ENCODE results near the gene GASK1B. TPM values are rescaled to one million over a fixed set of nuclear protein-coding genes. Genes with fewer than 3 reads are reported as not detected.

Gene GASK1B
- total RNA-seq, 2 donors from 2014 or later, result 20.2 to 27.3 TPM

DNA sequence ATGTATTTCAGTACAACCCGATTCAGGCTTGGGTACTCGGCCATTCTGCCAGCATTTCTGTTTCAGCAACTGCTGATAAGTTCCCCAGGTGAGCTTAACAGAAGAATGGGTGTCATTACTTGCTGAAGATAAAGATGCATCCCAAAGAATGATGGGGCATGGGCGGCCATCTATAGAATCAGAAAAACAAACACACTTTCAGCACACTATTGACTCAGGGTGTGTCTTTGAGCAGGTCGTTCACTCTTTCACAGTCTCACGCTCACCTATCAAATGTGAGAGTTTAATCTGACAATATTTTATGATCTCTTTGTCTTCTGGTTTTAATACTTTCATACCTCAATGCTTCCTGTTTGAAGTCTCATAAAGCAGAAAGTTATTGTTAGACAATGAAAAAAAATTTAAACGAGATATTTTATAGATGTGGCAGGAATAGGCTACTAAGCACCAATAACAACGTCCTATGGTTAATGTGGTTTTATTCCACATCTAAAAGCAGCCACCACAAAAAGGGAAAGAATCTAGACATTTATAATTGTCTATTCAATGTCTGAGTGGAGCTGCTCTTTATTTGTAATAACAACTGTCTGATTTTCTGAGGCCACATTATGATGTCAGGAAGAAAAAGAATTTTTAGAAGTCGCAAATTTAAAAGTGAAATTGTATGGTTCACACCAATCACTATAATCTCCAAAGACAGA lies 17.0 kb downstream of the GASK1B start:
- no peak overlapping the region for H3K27ac ChIP-seq
- H3K4me1 ChIP-seq (replicated peaks), result no peaks in the 10 kb centered on the region
- WGBS, result 34% methylated on average over 8 of the region's 8 CpGs
- DNase-seq (ENCODE audit: low spot score), result no peak
- no peaks in the 10 kb centered on the region for H3K27me3 ChIP-seq (replicated peaks; ENCODE audit: insufficient read depth)
- H3K4me3 ChIP-seq, result no peak overlapping the region
- TF ChIP-seq POLR2AphosphoS5 (IDR thresholded peaks at IDR 0.05) (no peak), POLR2A (IDR thresholded peaks at IDR 0.05) (no peak)
- TF ChIP-seq, protein P1, sequence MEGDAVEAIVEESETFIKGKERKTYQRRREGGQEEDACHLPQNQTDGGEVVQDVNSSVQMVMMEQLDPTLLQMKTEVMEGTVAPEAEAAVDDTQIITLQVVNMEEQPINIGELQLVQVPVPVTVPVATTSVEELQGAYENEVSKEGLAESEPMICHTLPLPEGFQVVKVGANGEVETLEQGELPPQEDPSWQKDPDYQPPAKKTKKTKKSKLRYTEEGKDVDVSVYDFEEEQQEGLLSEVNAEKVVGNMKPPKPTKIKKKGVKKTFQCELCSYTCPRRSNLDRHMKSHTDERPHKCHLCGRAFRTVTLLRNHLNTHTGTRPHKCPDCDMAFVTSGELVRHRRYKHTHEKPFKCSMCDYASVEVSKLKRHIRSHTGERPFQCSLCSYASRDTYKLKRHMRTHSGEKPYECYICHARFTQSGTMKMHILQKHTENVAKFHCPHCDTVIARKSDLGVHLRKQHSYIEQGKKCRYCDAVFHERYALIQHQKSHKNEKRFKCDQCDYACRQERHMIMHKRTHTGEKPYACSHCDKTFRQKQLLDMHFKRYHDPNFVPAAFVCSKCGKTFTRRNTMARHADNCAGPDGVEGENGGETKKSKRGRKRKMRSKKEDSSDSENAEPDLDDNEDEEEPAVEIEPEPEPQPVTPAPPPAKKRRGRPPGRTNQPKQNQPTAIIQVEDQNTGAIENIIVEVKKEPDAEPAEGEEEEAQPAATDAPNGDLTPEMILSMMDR (IDR thresholded peaks at IDR 0.05), result no peak
- intact Hi-C loops (cut with DNase I), result no loop called here
- H3K36me3 ChIP-seq, result no peaks in the 10 kb centered on the region
- no peaks in the 10 kb centered on the region for H3K9me3 ChIP-seq

DNA sequence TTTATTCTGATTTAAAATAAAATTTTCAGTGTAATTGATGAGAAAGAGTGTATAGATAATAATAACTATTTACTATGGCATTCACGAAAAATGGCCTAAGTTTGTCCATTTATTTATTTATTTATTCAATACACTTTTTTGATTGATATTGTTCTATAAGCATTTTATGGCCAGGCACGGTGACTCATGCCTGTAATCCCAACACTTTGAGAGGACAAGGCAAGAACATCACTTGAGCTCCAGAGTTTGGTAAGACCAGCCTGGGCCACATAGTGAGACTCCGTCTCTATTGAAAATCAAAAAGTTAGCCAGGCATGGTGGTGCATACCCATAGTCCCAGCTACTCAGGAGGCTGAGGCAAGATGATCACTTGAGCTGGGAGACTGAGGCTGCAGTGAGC lies 25.7 kb downstream of the GASK1B start:
- intact Hi-C loops (cut with DNase I), result no loop called here
- Histone ChIP-seq H3K27ac (no peak overlapping the region), H3K9me3 (no peaks in the 10 kb centered on the region), H3K36me3 (no peaks in the 10 kb centered on the region), H3K4me3 (no peak overlapping the region), H3K27me3 (replicated peaks; ENCODE audit: insufficient read depth) (no peaks in the 10 kb centered on the region), H3K4me1 (replicated peaks) (no peaks in the 10 kb centered on the region)
- no peak for DNase-seq (ENCODE audit: low spot score)
- TF ChIP-seq POLR2A (IDR thresholded peaks at IDR 0.05) (no peak), POLR2AphosphoS5 (IDR thresholded peaks at IDR 0.05) (no peak)
- TF ChIP-seq, protein P1 (IDR thresholded peaks at IDR 0.05), result no peak
- WGBS, result 80% methylated on average over 3 of the region's 3 CpGs

DNA sequence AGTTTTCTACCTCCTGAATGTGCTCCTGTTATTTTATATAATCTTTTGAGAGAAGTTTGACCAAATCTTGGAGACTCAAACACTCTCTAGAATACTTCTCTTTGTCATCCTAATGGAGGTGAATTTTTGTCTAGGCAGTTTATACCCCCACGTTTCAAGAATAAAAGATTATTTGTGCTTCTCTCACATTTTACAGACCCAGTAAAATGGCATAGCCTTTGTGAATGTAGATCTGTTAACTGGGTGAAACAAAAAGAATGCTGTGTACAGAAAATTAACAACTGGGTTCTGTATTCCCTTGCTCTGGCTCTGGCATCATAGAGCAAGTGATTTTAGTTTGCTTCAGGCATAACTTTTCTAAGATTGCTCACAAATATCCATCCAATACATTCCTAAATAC lies 26.1 kb downstream of the GASK1B start:
- no peaks in the 10 kb centered on the region for H3K9me3 ChIP-seq
- intact Hi-C loops (cut with DNase I), result no loop called here
- no peaks in the 10 kb centered on the region for H3K36me3 ChIP-seq
- H3K27ac ChIP-seq, result no peak overlapping the region
- no peak for DNase-seq (ENCODE audit: low spot score)
- no peak overlapping the region for H3K4me3 ChIP-seq
- no peaks in the 10 kb centered on the region for H3K4me1 ChIP-seq (replicated peaks)
- no peaks in the 10 kb centered on the region for H3K27me3 ChIP-seq (replicated peaks; ENCODE audit: insufficient read depth)
- TF ChIP-seq, protein P1 (IDR thresholded peaks at IDR 0.05), result no peak
- TF ChIP-seq POLR2A (IDR thresholded peaks at IDR 0.05) (no peak), POLR2AphosphoS5 (IDR thresholded peaks at IDR 0.05) (no peak)
- 27% methylated on average over 1 of the region's 1 CpG for WGBS

DNA sequence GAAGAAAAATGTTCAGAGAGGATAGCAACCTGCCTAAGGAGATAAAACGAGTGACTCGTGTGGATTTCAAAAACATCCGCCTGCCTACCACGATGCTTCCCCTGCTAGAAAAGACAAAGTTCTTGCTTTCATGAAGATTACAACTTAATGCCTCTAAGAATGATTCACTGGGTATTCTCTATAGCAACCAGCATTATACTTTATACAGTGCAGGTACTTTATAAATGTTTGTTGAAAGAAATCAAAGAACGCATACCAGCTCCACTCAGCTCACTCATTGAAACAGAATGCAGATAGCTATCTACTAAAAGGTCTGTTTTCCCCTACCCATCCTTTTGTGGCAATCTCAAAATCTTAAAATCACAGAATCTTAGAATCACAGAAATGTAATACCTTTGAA lies 33.7 kb downstream of the GASK1B start:
- Histone ChIP-seq H3K27ac (no peak overlapping the region), H3K4me1 (replicated peaks) (no peaks in the 10 kb centered on the region), H3K27me3 (replicated peaks; ENCODE audit: insufficient read depth) (no peaks in the 10 kb centered on the region), H3K4me3 (no peak overlapping the region), H3K9me3 (no peaks in the 10 kb centered on the region), H3K36me3 (no peaks in the 10 kb centered on the region)
- 42% methylated on average over 5 of the region's 5 CpGs for WGBS
- TF ChIP-seq POLR2AphosphoS5 (IDR thresholded peaks at IDR 0.05) (no peak), POLR2A (IDR thresholded peaks at IDR 0.05) (no peak)
- TF ChIP-seq, protein P1 (IDR thresholded peaks at IDR 0.05), result no peak
- intact Hi-C loops (cut with DNase I), result no loop called here
- no peak for DNase-seq (ENCODE audit: low spot score)

DNA sequence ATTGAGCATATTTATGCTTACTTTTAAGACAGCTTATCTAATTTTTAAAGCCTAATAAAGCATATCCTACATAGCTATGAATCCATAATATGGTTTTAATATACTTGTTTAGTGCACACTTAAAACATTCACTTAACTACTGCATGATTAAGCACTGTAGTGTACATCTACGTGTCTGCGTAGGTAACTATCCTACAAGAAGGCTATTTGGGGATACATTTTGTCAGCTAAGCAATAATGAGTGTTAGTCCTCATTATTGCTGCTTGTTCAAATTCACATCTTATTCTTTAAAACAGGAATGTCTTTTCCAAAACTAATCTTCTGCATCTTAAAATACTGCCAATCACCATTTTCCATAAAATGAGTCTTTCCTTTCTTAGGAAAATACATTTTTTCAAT lies 38.6 kb downstream of the GASK1B start:
- intact Hi-C loops (cut with DNase I), result no loop called here
- TF ChIP-seq POLR2A (IDR thresholded peaks at IDR 0.05) (no peak), POLR2AphosphoS5 (IDR thresholded peaks at IDR 0.05) (no peak)
- TF ChIP-seq, protein P1 (IDR thresholded peaks at IDR 0.05), result no peak
- no peaks in the 10 kb centered on the region for H3K36me3 ChIP-seq
- WGBS, result 49% methylated on average over 2 of the region's 2 CpGs
- no peak overlapping the region for H3K4me3 ChIP-seq
- H3K4me1 ChIP-seq (replicated peaks), result no peaks in the 10 kb centered on the region
- no peak for DNase-seq (ENCODE audit: low spot score)
- H3K27me3 ChIP-seq (replicated peaks; ENCODE audit: insufficient read depth), result no peaks in the 10 kb centered on the region
- H3K9me3 ChIP-seq, result no peaks in the 10 kb centered on the region
- no peak overlapping the region for H3K27ac ChIP-seq

Data from prostate gland (tissue), 2 donors.